SK-N-SH (cell line): Measurements from ENCODE around the gene CDH23. TPM values are rescaled to one million over a fixed set of nuclear protein-coding genes. Genes with fewer than 3 reads are reported as not detected.

ENCODE experiments used
- CTCF ChIA-PET: fragments of 300-600, 350-600 bp; formaldehyde crosslinking; extraction: SDS; loops from one replicate; lab custom pipeline; 2021; lab: Yijun Ruan, JAX
- POLR2A ChIA-PET: fragments of 350-600 bp; sonication (Branson Sonifier 250); formaldehyde crosslinking; extraction: SDS; loops from one replicate; lab custom pipeline; 2020; ENCODE audit warnings: antibody characterized with exemption, inconsistent platforms; lab: Yijun Ruan, JAX
- DNase-seq: peaks from one replicate; pipeline ENCODE4 v3.0.0; 2012
- H2AFZ ChIP-seq: fragments of 200-600 bp; sonication (generic); 2 replicates; pipeline ENCODE4 v1.8.1; 2016; ENCODE audit warnings: antibody characterized with exemption, mild to moderate bottlenecking, low read depth
- H3F3A ChIP-seq: fragments of 200-600 bp; sonication (generic); replicated peaks from 2 replicates; pipeline ENCODE3; 2016; ENCODE audit warnings: antibody characterized with exemption, mild to moderate bottlenecking; ENCODE audit not compliant: insufficient read depth
- H3K27ac ChIP-seq, 2 experiments: fragments of 200-500 bp in 1 of 2; fragments of 200-600 bp in 1 of 2; sonication (Bioruptor generic) in 1 of 2; sonication (generic), shearing (Covaris generic) in 1 of 2; 2 replicates each; pipeline versions ENCODE4 v1.5.1 to v1.6.1; 2014 to 2016; ENCODE audit warnings: low read depth in 2 of 2, inconsistent platforms in 1 of 2, low read length in 1 of 2, mild to moderate bottlenecking in 1 of 2, mixed read lengths in 1 of 2
- H3K27me3 ChIP-seq: fragments of 200-600 bp; sonication (generic), shearing (Covaris generic); 2 replicates; pipeline ENCODE4 v1.6.1; 2016; ENCODE audit warnings: mixed run types; ENCODE audit not compliant: insufficient read depth
- H3K36me3 ChIP-seq, 2 experiments: fragments of 200-500 bp in 1 of 2; fragments of 200-600 bp in 1 of 2; sonication (Bioruptor generic) in 1 of 2; sonication (generic) in 1 of 2; replicated peaks in 1 of 2; 2 replicates each; pipeline versions ENCODE3 to v1.5.1; 2014 to 2016; ENCODE audit warnings: low read length in 1 of 2, mild to moderate bottlenecking in 1 of 2; ENCODE audit not compliant: insufficient read depth in 2 of 2, control insufficient read depth in 1 of 2
- H3K4me1 ChIP-seq, 2 experiments: fragments of 200-500 bp in 1 of 2; fragments of 200-600 bp in 1 of 2; sonication (Bioruptor generic) in 1 of 2; sonication (generic), shearing (Covaris generic) in 1 of 2; 2 replicates each; pipeline versions ENCODE4 v1.5.1 to v1.6.1; 2014 to 2016; ENCODE audit warnings: low read depth in 1 of 2, low read length in 1 of 2, mixed run types in 1 of 2; ENCODE audit not compliant: insufficient read depth in 2 of 2, control insufficient read depth in 1 of 2
- H3K4me2 ChIP-seq: fragments of 200-600 bp; sonication (generic), shearing (Covaris generic); 2 replicates; pipeline ENCODE4 v1.6.1; 2017; ENCODE audit warnings: mixed run types
- H3K4me3 ChIP-seq, 2 experiments: fragments of 200-500 bp in 1 of 2; fragments of 200-600 bp in 1 of 2; sonication (Bioruptor generic) in 1 of 2; sonication (generic), shearing (Covaris generic) in 1 of 2; 2 replicates each; pipeline versions ENCODE4 v1.5.1 to v1.8.1; 2014 to 2016; ENCODE audit warnings: low read depth in 2 of 2, inconsistent platforms in 1 of 2, low read length in 1 of 2, mild to moderate bottlenecking in 1 of 2, mixed read lengths in 1 of 2, moderate library complexity in 1 of 2
- H3K79me2 ChIP-seq: fragments of 200-600 bp; sonication (generic); 2 replicates; pipeline ENCODE4 v1.8.1; 2017; ENCODE audit warnings: mild to moderate bottlenecking; ENCODE audit not compliant: insufficient read depth
- H3K9ac ChIP-seq: fragments of 200-600 bp; sonication (generic); 2 replicates; pipeline ENCODE4 v1.6.1; 2017; ENCODE audit warnings: mixed run types
- H3K9me2 ChIP-seq: fragments of 200-600 bp; sonication (generic); 2 replicates; pipeline ENCODE4 v1.6.1; 2017; ENCODE audit warnings: mixed run types
- H3K9me3 ChIP-seq: fragments of 200-600 bp; sonication (generic); 2 replicates; pipeline ENCODE4 v1.6.1; 2017; ENCODE audit warnings: mixed run types, mild to moderate bottlenecking, moderate library complexity
- H4K20me1 ChIP-seq: fragments of 200-600 bp; sonication (generic); 2 replicates; pipeline ENCODE4 v1.6.1; 2017; ENCODE audit warnings: mild to moderate bottlenecking, mixed run types; ENCODE audit not compliant: insufficient read depth
- FOXJ3 ChIP-seq: sonication (generic); formaldehyde crosslinking; IDR thresholded peaks from 2 replicates; pipeline ENCODE4 v1.5.1; 2020; ENCODE audit warnings: mild to moderate bottlenecking, missing genetic modification reagents
- GABPA ChIP-seq: IDR thresholded peaks from 2 replicates; pipeline ENCODE4 v1.4.0; 2012; ENCODE audit warnings: low read depth, mild to moderate bottlenecking
- NFIC ChIP-seq: IDR thresholded peaks from 2 replicates; pipeline ENCODE4 v1.4.0; 2012; ENCODE audit warnings: borderline replicate concordance
- RCOR1 ChIP-seq: fragments of 150-350 bp; IDR thresholded peaks from 2 replicates; pipeline ENCODE4 v1.6.1; 2017; ENCODE audit warnings: antibody characterized with exemption, low read length
- REST ChIP-seq: IDR thresholded peaks from 2 replicates; pipeline ENCODE4 v1.6.1; 2012; ENCODE audit warnings: mild to moderate bottlenecking, low read depth, low read length, moderate library complexity
- YY1 ChIP-seq: IDR thresholded peaks from 2 replicates; pipeline ENCODE4 v1.4.0; 2012; ENCODE audit warnings: low read depth, mild to moderate bottlenecking
- ZBTB33 ChIP-seq: IDR thresholded peaks from 2 replicates; pipeline ENCODE4 v1.4.0; 2012; ENCODE audit warnings: low read depth, borderline replicate concordance
- WGBS: methylation state at CpG from one replicate; pipeline ENCODE4 v1.1.6; 2017; ENCODE audit warnings: low lambda C conversion rate; 5-methylcytosine and 5-hydroxymethylcytosine counted together
- polyA plus RNA-seq, 3 experiments: library from polyadenylated mRNA; depleted of rRNA; stranded (reverse); fragments of >200 nt; gene quantifications; 2 replicates each; pipeline ENCODE4 v1.2.3, GENCODE V29; 2012
- TF ChIP-seq, protein P1 (sequence below): fragments of 150-350 bp; IDR thresholded peaks from 2 replicates; pipeline ENCODE4 v1.6.1; 2017; ENCODE audit warnings: antibody characterized with exemption, low read length, low read depth, borderline replicate concordance
- TF ChIP-seq, protein P2 (sequence below): IDR thresholded peaks from 2 replicates; pipeline ENCODE4 v1.4.0; 2012; ENCODE audit warnings: low read depth

Gene CDH23
- polyA plus RNA-seq, 1 of the 3 experiments (the other 2 are of a cell fraction), result 0.03 TPM

DNA sequence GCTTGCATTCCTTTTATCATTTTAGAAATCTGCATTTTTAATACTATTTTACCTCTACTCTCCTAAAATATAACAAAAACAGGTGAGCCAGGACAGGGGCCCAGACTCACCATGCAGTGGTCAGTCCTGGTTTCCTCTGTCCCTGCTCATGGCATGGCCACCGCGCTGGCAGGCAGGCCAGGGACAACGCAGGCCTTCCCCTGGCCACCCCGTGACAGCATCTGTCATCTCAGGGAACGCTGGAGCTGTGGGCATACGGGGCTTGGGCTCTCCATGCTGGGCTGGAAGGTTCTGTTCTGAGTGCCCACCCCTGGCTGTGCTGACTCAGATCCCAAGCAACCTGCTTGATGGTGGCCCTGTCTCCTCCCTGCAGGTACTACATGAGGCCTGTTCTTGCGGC is 35.1 kb upstream of the CDH23 start (continued):
- no peak for TF ChIP-seq ZBTB33
- no peak for TF ChIP-seq NFIC
- TF ChIP-seq RCOR1, result no peak

GRCh38 chr10:71362141-71362540 is 34.6 kb upstream of the CDH23 start:
- POLR2A ChIA-PET, result no interaction called here
- H4K20me1 ChIP-seq, result no peaks in the 10 kb centered on the region
- DNase-seq, result no peak
- no peak overlapping the region for H3K27ac ChIP-seq
- peaks cover 0 to 10% of the 10 kb centered on the region in 2 experiments; a peak in 1 of 4 replicates for H3K4me1 ChIP-seq
- no peaks in the 10 kb centered on the region for H3K9me2 ChIP-seq
- no peaks in the 10 kb centered on the region for H3F3A ChIP-seq
- no peak for TF ChIP-seq YY1
- TF ChIP-seq, protein P1, sequence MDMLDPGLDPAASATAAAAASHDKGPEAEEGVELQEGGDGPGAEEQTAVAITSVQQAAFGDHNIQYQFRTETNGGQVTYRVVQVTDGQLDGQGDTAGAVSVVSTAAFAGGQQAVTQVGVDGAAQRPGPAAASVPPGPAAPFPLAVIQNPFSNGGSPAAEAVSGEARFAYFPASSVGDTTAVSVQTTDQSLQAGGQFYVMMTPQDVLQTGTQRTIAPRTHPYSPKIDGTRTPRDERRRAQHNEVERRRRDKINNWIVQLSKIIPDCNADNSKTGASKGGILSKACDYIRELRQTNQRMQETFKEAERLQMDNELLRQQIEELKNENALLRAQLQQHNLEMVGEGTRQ, result no peak
- TF ChIP-seq FOXJ3, result no peak
- TF ChIP-seq RCOR1, result no peak
- no peak for TF ChIP-seq GABPA
- no peak for TF ChIP-seq REST
- TF ChIP-seq, protein P2, sequence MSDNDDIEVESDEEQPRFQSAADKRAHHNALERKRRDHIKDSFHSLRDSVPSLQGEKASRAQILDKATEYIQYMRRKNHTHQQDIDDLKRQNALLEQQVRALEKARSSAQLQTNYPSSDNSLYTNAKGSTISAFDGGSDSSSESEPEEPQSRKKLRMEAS, result no peak
- H3K27me3 ChIP-seq, result no peaks in the 10 kb centered on the region
- H3K36me3 ChIP-seq, result no peaks in the 10 kb centered on the region
- H3K9ac ChIP-seq, result no peak overlapping the region
- WGBS, result 90% methylated on average over 16 of the region's 16 CpGs
- no peak overlapping the region for H3K4me2 ChIP-seq
- CTCF ChIA-PET, result interaction anchor here (1.0 to 1.5 kb wide), 3 partner anchors 10 to 31 kb away, joined by 3 read pairs; no protein-coding TSS in a partner anchor
- H2AFZ ChIP-seq, result no peak overlapping the region
- no peak overlapping the region for H3K4me3 ChIP-seq
- no peaks in the 10 kb centered on the region for H3K79me2 ChIP-seq
- H3K9me3 ChIP-seq, result no peaks in the 10 kb centered on the region
